COR-L47 (cell line): ENCODE results near the gene CCR4.
"Not testable (repeated sequence)": the region's sequence is repeated elsewhere in the genome, so short reads cannot be mapped to it uniquely, and the experiment has no call there.

Experiments
- DNase-seq: peaks from one replicate; lab custom pipeline; 2025; lab: John Stamatoyannopoulos, UW

CCR4 gene

DNA sequence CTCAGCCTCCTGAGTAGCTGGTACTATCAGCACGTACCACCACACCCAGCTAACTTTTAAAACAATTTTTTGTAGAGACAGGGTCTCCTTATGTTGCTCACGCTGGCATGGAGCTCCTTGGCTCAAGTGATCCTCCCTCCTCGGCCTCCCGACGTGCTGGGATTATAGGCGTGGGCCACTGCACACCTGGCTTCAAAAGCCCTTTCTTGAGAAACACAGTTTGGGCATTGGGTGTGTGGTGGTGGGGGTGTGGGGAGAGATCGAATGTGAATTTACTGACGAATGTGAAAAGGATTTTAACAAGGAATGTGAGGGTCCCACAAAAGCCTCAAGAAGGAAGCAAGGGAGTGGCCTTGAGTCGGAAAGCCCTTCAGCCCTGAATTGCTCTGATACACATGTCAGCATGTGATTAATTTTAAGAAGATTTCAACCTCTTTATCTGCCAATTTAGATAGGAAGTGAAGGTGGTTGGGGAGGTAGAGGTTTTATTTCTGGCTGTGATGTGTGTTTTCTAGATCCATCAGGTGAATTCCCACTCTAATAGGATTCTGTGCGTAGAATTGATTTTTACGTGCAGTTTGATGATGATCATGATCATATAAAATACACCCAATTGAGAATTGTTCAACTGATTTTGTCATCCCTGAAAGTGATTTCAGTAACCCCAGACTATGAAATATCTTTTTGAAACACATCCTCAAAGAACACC is 1.1 kb downstream of the CCR4 start:
- no peak for DNase-seq

DNA sequence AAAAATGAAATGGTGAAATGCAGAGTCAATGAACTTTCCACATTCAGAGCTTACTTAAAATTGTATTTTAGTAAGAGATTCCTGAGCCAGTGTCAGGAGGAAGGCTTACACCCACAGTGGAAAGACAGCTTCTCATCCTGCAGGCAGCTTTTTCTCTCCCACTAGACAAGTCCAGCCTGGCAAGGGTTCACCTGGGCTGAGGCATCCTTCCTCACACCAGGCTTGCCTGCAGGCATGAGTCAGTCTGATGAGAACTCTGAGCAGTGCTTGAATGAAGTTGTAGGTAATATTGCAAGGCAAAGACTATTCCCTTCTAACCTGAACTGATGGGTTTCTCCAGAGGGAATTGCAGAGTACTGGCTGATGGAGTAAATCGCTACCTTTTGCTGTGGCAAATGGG is 3.1 kb downstream of the CCR4 start:
- no peak for DNase-seq

DNA sequence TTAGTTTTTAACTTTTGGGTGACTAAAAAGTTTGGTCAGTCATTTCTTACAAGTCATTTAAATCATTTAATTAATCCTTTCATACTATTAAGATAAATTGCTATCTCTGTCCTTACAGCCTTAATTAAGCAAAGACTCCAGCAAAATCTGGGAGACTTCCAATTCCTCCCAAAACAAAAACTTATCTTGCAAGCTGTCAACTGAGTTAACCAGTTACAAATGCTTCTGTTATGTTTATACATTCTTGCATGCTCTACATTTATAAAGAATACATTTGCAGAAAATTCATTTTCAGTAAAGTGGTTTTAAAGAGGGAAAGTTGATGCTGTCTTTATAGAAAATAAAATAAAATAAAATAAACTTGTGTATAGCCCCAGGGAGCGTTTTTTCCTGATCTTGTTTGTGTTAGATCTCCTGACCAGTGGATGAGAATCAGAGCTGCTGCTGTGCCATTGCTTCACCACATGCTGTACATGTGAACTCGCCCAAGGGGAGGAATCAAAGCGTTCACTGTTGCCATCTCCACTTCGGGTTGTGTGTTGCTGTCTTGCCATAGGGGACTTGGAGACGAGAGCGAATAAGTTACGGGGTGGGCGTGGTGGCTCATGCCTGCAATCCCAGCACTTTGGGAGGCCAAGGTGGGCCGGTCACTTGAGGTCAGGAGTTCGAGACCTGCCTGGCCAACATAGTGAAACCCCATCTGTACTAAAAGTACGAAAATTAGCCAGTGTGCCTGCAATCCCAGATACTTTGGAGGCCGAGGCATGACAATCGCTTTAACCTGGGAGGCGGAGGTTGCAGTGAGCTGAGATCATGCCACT is 5.5 kb downstream of the CCR4 start:
- DNase-seq = no peak

DNA sequence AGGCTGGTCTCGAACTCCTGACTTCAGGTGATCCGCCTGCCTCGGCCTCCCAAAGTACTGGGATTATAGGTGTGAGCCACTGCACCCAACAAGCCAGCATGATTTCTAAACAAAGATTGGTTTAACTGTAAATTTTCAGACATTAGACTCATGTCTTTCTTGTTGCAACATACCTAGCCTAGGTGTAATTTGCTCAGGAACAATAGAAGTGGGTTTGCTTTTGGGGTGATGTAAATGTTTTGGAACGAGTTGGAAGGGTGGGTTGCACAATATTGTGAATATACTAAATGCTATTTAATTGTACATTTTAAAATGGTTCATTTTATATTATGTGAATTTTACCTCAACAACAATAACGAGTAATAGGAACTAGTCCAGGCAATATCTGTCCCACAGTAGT is 7.1 kb downstream of the CCR4 start:
- DNase-seq = no peak

DNA sequence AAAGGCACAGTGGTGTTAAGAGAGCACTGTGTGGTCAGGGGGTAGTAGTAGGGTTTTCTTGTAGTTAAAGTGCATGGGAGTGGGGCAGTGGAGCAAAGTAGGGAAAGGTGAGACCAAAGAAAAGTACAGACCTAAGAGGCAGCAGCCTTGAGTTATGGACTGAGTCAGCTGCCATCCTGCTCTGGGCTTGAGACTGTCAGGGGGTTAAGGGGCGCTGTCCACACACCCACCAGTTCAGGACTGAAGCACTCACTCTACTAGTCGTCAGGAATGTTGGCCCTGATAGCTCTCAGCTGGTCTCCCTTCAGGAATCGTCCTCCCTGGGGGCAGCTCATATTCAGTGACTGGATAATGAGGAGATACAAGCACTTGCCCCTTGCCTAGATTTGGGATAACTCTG is 7.9 kb downstream of the CCR4 start:
- no peak for DNase-seq

DNA sequence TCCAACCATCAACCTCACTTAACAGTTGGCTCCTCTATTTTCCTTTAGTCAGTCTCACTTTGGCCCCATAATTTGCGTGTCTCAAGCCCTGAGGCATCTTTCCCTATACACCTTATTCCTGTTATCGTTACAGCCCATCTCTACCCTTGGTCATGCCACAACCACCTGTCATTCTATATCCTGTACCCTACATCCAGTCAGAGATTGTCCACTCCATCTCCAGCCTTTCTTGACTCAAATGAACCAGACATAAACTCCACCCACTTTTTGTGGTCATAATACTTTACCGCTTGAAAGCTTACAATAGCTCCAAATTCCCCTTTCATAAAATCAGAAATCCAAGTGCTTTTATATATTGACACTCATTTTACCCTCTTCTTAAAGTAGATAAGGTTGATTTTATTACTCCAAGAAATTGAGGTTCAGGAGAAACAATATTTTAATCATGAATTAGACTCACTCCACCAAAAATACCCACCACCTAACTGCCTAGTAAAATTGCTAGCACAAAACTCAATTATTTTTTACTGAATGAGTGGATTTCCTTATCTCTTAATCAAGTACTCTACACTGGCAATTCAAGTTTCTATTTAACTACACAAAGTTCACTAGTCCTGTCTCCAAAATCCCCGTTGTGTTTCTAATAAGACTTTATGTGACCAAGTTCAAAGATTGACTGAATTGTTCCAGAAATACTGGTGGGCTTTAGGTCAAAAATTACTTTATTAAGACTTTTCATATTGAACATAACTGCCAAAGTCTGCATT is 9.1 kb downstream of the CCR4 start:
- no peak for DNase-seq

DNA sequence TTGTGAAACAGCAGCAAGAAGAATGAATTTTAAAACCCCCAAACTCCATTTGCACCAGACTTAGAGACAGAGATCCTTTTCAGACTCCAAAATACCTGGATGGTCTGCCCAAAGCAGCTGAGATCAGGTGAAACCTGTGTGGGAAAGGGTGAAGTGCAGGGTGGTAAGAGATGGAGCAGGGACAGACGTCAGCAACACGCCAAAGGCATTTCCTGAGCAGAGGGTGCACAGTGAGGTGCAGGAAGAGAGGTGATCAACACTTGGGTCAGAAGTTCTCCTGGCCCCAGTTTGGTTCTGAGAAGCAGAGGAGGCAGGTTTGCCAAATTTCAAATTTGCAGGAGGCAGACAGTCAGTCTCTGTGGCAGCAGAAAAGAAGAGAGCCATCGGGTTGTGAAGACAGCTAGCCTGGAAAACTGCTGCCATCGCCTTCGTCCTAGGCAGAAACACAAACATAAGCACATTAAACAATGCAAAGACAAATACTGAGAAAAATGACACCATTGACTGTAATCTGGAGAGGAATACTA is 9.8 kb downstream of the CCR4 start:
- no peak for DNase-seq

DNA sequence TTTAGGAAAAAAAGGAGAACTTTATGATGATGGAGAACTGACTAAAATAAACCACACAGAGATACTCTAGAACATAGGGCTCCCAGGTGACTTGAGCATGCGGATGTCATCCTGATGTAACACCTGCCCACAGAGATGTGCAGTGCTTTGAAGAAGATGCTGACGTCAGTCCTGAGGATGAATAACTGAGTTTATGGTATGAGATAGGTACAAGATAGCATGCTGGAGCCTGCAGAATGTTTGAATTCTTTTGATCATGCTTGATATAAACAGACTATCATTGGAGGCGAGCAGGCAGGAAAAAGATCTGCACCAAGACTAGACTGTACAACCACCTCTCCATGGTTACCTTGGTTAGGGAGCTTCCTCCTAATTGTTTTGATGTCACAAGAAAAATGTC is 12.4 kb downstream of the CCR4 start:
- no peak for DNase-seq

DNA sequence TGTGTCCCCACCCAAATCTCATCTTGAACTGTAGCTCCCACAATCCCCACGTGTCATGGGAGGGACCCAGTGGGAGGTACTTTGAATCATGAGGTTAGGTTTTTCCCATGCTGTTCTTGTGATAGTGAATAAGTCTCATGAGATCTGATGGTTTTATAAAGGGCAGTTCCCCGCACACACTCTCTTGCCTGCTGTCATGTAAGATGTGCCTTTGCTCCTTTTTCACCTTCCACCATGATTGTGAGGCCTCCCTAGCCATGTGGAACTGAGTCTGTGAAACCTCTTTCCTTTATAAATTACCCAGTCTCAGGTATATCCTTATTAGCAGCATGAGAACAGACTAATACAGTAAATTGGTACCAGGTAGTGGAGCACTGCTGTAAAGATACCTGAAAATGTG is 13.3 kb downstream of the CCR4 start:
- not testable (repeated sequence) for DNase-seq

DNA sequence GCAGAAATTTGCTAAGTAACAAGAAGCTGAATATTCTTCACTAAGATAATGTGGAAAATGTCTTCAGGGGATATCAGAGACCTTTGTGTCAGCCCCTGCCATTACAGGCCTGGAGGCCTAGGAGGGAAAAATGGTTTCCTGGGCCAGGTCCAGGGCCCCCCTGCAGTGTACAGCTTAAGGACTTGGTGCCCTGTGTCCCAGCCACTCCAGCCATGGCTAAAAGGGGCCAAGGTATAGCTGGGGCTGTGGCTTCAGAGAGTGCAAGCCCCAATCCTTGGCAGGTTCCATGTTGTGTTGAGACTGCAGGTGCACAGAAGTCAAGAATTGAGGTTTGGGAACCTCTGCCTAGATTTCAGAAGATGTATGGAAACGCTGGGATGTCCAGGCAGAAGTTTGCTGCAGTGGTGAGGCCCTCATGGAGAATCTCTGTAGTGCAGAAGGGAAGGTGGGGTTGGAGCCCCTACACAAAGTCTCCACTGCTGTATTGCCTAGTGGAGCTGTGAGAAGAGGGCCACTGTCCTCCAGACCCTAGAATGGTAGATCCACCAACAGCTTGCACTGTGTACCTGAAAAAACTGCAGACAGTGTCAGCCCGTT is 14.3 kb downstream of the CCR4 start:
- DNase-seq = not testable (repeated sequence)

DNA sequence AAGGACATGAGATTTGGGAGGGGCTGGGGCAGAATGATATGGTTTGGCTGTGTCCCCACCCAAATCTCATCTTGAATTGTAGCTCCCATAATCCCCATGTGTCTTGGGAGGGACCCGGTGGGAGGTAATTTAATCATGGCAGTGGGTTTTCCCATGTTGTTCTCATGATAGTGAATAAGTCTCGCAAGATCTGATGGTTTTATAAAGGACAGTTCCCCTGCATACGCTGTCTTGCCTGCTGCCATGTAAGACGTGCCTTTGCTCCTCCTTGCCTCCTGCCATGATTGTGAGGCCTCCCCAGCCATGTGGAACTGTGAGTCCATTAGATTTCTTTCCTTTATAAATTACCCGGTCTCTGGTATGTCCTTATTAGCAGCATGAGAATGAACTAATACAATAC is 15.2 kb downstream of the CCR4 start:
- DNase-seq = not testable (repeated sequence)

DNA sequence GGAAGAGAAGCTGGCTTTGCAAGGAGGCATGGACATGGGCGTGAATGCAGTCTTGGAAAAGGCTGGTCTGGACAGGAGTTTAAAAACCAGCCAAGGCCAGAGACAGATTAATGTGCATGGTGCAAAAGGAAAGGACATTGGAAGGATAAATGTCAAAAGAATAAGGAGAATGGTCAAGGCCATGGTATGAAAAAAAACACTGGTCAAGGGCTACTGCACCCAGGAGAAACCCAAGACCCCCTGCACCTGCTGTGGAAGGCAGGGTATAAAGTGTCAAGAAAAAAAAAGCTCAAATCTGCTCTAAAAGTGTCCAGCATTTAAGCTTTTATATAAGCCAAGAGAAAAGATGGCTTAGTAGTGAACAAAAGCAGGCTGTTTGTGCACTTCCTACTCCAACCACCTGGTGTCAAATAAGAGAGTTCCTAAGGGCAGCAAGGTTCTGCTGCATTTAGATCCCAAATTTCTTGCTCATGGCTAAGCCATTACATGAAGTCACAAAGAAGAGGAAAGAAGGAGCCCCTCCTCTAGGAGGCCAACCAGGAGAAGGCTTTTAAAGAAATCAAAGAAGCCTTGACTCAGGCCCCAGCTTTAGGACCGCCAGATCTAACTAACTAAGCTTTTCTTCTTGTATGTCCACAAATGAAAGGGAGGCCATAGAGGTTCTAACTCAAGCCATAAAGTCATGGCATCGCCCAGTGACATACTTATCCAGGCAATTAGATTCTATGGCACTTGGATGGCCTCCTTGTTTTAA is 16.9 kb downstream of the CCR4 start:
- no peak for DNase-seq

DNA sequence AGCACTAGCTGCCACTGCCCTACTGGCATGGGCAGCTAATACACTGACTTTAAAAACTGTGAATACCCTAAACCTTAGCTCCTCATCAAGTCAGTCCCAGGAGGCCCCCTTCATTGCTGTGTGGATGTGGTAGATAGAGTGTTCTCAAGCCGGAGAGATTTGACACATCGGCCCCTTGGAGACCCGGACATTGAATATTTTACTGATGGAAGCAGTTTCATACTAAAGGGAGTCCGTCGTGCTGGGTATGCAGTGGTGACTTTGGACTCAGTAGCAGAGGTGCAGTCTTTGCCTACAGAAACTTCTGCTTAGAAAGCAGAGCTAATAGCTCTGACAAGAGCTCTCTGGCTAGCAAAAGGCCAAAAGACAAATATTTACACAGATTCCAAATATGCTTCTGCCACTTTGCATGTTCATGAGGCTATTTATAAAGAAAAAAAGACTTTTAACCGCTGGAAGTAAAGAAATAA is 17.5 kb downstream of the CCR4 start:
- no peak for DNase-seq

DNA sequence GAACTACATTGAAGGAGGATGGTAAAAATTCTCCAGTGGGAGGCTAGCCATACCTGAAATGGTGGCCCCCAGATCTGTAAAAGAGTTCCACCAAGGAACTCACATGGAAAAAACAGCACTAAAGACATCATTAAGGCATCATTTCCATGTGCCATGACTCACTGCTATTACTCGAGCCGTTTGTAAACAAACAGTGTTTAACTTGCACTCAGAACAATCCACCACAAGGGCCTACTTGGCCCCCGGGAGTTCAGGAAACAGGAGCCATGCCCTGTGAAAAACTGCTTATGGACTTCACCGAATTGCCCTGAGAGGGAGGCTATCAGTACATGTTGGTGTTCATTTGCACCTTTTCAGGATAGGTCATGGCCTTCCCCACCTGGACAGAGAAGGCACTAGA is 18.2 kb downstream of the CCR4 start:
- DNase-seq = no peak

DNA sequence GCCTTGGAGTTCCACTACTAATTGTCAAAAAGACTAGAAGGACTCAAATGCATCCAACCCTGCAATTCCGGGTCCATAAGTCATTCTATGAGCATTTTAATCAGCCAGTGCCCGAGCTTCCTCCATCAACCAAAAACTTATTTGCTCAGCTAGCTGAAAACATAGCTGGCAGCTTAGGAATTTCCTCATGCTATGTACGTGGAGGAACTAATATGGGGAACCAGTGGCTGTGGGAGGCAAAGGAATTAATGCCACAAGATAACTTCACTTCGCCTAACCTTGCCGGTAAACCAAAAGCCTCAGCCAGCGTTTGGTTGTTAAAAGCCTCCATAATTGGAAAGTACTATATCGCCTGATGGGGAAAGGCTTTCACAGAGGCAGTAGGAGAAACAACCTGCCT is 19.8 kb downstream of the CCR4 start:
- not testable (repeated sequence) for DNase-seq

DNA sequence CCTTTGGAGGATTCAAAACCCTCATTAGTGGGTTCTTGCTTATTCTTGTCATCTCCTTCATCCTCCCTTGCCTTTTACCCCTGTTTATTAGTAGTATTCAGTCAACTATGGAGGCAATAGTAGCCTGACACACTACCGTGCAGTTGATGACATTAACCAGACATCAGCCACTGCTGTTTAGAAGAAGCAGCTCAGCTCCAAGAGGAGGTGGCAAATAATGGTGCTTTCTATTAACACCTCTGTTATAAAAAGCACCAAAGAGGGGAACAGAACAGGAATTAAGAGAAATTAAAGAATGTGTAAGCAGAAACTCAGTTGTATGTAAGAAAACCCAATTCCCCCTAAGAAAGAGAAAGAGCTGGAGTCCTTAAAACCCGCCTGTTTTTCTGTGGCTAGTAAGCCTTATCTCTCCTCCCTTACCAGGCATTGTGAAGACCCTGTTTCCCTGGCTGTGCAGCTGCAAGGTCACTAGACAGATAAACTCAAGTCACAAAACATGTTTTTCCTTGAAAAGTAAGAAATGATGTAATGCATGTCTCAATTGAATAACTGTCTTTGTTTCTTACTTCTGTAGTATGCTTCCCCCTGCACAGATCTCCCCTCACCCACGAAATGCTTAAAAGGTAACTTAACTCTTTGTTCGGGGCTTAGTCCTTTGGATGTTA is 21.2 kb downstream of the CCR4 start:
- no peak for DNase-seq

DNA sequence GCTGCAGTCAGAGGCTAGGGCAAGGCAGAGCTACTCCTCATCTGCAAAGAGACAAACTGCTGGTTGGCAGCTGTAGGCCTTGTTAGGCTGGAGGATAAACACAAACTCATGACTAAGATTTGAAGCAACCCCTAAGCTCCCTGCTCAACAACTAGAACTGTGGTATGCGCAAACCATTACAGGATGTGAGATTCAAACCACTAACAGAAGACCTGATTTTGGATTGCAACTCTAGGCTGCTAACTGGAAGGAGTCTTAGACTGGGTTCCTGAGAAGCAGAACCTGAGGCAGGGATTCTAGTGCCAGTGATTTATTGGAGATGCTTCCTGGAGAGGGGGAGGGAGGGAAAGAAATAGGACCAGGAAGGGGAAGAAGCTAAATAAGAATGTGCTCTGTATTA is 22.5 kb downstream of the CCR4 start:
- no peak for DNase-seq

DNA sequence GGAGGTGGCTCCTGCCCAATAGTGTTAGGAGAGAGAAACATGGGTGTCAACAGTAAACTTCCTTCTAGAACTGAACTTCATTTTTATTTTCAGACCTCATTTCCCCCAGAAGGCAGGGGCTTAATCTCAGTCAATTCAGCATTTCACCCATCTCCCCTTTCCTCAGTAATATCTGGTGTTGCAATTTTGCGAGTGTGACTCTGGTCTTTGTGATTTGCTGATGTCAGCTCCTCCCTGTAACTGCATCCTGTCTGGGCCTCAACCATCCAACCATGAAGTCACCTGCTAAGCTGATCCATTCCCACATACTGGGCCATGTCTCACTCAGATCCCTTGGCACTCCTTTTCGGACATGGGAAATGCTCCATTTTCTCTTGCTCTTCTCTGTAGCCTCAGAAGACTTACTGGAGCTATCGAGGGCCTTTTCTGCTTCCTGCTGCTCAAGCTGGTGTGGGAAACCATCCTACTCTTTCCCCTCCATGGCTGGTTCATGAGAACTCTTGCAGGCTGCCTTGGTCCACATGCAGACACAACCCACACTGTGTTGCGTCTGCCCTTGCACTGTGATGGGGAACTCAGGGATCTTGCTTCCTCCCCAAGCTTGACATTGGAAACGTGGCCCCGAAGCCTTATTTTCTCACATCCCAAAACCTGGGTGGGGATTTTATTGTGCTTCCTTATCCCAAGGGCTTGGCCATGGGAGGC is 24.6 kb downstream of the CCR4 start:
- DNase-seq = no peak

DNA sequence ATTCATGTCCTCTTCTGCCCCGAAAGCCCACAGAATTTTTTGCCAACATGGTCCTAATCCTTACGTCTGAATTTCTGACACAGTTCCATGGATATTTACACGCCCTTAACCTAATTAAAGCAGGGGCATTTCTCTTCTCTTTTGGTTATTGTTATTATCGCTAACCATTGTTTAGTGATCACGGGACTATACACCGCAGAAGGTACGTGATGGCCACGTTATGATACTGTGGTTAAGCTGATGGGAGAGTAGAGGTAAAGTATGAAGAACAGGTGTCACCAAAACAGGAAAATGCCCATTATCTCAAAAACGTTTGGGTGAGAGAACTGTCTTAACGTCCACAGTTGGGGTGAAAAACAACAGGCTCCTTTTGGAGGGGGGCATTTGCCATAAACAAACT is 26.4 kb downstream of the CCR4 start:
- no peak for DNase-seq

DNA sequence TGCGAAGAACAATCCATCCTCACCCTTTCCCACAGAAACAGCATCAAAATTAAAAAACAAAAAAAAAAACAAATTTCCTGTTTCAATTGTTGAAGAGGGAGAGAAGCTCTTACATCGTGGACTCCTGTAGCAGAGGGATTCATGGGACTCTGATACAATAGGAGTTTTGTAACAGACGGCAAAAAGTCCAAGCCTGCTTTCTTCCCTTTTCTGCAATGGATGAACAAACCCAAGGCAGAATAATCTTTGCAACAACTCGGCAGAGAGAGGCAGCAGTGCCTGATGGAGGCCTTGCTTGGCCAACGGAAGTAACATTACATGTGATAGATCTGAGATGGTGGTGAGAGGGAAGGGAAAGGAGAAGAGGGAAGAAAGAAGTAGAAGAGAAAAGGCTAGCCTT is 26.9 kb downstream of the CCR4 start:
- DNase-seq = no peak
